ENCODE results near the gene TDRD9. TPM values are rescaled to one million over a fixed set of nuclear protein-coding genes. Genes with fewer than 3 reads are reported as not detected.

TDRD9 gene
- total RNA-seq, 1 experiment from 2014 or later: 0.07 TPM

GRCh38 chr14:103879570-103880347 lies 48.5 kb upstream of the TDRD9 start:
- H3K27me3 ChIP-seq (ENCODE audit: low read length): no peaks in the 10 kb centered on the region
- ChIA-PET CTCF (interaction anchor here (1.3 kb wide), 1 partner anchor 71 kb away, joined by 5 read pairs; no protein-coding TSS in a partner anchor), POLR2A (ENCODE audit: unreplicated experiment) (no interaction called here)
- ATAC-seq (peak; percentile 94), DNase-seq (peak; percentile 74)
- peak overlapping the region; percentile 27 for H3K27ac ChIP-seq (ENCODE audit: low read length)
- no peaks in the 10 kb centered on the region for H3K79me2 ChIP-seq (ENCODE audit: low read length)
- H3K4me3 ChIP-seq (ENCODE audit: low read length): peak overlapping the region; percentile 60
- H4K20me1 ChIP-seq (ENCODE audit: low read length): no peaks in the 10 kb centered on the region
- peak overlapping the region; percentile 82 for H2AFZ ChIP-seq (ENCODE audit: low read length)
- TF ChIP-seq EZH2phosphoT487 (IDR thresholded peaks at IDR 0.05; ENCODE audit: borderline replicate concordance, low read length) (no peak), EZH2 (IDR thresholded peaks at IDR 0.05; ENCODE audit: low read length, unreplicated experiment) (no peak)
- TF ChIP-seq, protein P1, sequence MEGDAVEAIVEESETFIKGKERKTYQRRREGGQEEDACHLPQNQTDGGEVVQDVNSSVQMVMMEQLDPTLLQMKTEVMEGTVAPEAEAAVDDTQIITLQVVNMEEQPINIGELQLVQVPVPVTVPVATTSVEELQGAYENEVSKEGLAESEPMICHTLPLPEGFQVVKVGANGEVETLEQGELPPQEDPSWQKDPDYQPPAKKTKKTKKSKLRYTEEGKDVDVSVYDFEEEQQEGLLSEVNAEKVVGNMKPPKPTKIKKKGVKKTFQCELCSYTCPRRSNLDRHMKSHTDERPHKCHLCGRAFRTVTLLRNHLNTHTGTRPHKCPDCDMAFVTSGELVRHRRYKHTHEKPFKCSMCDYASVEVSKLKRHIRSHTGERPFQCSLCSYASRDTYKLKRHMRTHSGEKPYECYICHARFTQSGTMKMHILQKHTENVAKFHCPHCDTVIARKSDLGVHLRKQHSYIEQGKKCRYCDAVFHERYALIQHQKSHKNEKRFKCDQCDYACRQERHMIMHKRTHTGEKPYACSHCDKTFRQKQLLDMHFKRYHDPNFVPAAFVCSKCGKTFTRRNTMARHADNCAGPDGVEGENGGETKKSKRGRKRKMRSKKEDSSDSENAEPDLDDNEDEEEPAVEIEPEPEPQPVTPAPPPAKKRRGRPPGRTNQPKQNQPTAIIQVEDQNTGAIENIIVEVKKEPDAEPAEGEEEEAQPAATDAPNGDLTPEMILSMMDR (conservative IDR thresholded peaks at IDR 0.05; ENCODE audit: low read depth, low read length): no peak
- no peaks in the 10 kb centered on the region for H3K9me3 ChIP-seq (ENCODE audit: low read length)
- peak overlapping the region; percentile 19 for H3K9ac ChIP-seq (ENCODE audit: low read length)
- no peaks in the 10 kb centered on the region for H3K9me2 ChIP-seq (replicated peaks; ENCODE audit: low read length)
- H3K36me3 ChIP-seq (ENCODE audit: low read depth, low read length): no peaks in the 10 kb centered on the region
- BruUV-seq (replicated peaks): TSS peak; percentile 71
- peaks cover 17% of the 10 kb centered on the region for H3K4me1 ChIP-seq (ENCODE audit: insufficient read depth, low read length)
- intact Hi-C loops (cut with micrococcal nuclease): loop anchor here (1.0 kb wide), 1 partner anchor 33 kb away; no protein-coding TSS in a partner anchor
- peak overlapping the region; percentile 92 for H3K4me2 ChIP-seq (ENCODE audit: low read length)
- no peaks in the 10 kb centered on the region for H3F3A ChIP-seq (ENCODE audit: low read length, unreplicated experiment)

- ChIA-PET POLR2A (ENCODE audit: unreplicated experiment) (interaction anchor here (0.6 kb wide), 2 partner anchors 20 to 123 kb away, joined by 3 to 15 read pairs; no protein-coding TSS in a partner anchor), CTCF (interaction anchor here (1.3 kb wide), 1 partner anchor 72 kb away, joined by 5 read pairs; no protein-coding TSS in a partner anchor)
- H3K27ac ChIP-seq (ENCODE audit: low read length): peak overlapping the region; percentile 27
- H3K9me2 ChIP-seq (replicated peaks; ENCODE audit: low read length): no peaks in the 10 kb centered on the region
- H3K9ac ChIP-seq (ENCODE audit: low read length): peak overlapping the region; percentile 19
- peaks cover 17% of the 10 kb centered on the region for H3K4me1 ChIP-seq (ENCODE audit: insufficient read depth, low read length)
- no peaks in the 10 kb centered on the region for H4K20me1 ChIP-seq (ENCODE audit: low read length)
- no peaks in the 10 kb centered on the region for H3F3A ChIP-seq (ENCODE audit: low read length, unreplicated experiment)
- TF ChIP-seq EZH2 (IDR thresholded peaks at IDR 0.05; ENCODE audit: low read length, unreplicated experiment) (no peak), EZH2phosphoT487 (IDR thresholded peaks at IDR 0.05; ENCODE audit: borderline replicate concordance, low read length) (no peak)
- TF ChIP-seq, protein P1 (conservative IDR thresholded peaks at IDR 0.05; ENCODE audit: low read depth, low read length): no peak
- no peaks in the 10 kb centered on the region for H3K9me3 ChIP-seq (ENCODE audit: low read length)
- H3K36me3 ChIP-seq (ENCODE audit: low read depth, low read length): no peaks in the 10 kb centered on the region
- H3K4me2 ChIP-seq (ENCODE audit: low read length): peak overlapping the region; percentile 92
- H2AFZ ChIP-seq (ENCODE audit: low read length): peak overlapping the region; percentile 82
- BruUV-seq (replicated peaks): TSS peak; percentile 76
- H3K79me2 ChIP-seq (ENCODE audit: low read length): no peaks in the 10 kb centered on the region
- intact Hi-C loops (cut with micrococcal nuclease): loop anchor here (1.0 kb wide), 1 partner anchor 34 kb away; no protein-coding TSS in a partner anchor
- peak; percentile 60 for DNase-seq
- H3K4me3 ChIP-seq (ENCODE audit: low read length): peak overlapping the region; percentile 60
- H3K27me3 ChIP-seq (ENCODE audit: low read length): no peaks in the 10 kb centered on the region
- peak; percentile 47 for ATAC-seq
Measured at GRCh38 chr14:103880348-103881267, 47.6 kb upstream of the TDRD9 start.
